PFSK-1 (cell line): ENCODE data around the gene CDCP1.

Experiments used
- POLR2AphosphoS5 ChIP-seq: IDR thresholded peaks from 2 replicates; pipeline ENCODE4 v1.6.1; 2012; ENCODE audit warnings: low read depth, mild to moderate bottlenecking, control low read depth, low read length, moderate library complexity
- TF ChIP-seq, protein P1 (sequence below), 2 experiments: IDR thresholded peaks; 2 replicates each; pipeline versions ENCODE4 v1.6.1 to v1.8.0; 2011 to 2012; ENCODE audit warnings: low read depth in 2 of 2, low read length in 2 of 2, control low read depth in 1 of 2, inconsistent platforms in 1 of 2, mild to moderate bottlenecking in 1 of 2, moderate library complexity in 1 of 2; ENCODE audit not compliant: insufficient read depth in 1 of 2

GRCh38 chr3:45176912-45177311, 30.7 kb upstream of the CDCP1 start:
- no peak for TF ChIP-seq POLR2AphosphoS5
- TF ChIP-seq, protein P1, sequence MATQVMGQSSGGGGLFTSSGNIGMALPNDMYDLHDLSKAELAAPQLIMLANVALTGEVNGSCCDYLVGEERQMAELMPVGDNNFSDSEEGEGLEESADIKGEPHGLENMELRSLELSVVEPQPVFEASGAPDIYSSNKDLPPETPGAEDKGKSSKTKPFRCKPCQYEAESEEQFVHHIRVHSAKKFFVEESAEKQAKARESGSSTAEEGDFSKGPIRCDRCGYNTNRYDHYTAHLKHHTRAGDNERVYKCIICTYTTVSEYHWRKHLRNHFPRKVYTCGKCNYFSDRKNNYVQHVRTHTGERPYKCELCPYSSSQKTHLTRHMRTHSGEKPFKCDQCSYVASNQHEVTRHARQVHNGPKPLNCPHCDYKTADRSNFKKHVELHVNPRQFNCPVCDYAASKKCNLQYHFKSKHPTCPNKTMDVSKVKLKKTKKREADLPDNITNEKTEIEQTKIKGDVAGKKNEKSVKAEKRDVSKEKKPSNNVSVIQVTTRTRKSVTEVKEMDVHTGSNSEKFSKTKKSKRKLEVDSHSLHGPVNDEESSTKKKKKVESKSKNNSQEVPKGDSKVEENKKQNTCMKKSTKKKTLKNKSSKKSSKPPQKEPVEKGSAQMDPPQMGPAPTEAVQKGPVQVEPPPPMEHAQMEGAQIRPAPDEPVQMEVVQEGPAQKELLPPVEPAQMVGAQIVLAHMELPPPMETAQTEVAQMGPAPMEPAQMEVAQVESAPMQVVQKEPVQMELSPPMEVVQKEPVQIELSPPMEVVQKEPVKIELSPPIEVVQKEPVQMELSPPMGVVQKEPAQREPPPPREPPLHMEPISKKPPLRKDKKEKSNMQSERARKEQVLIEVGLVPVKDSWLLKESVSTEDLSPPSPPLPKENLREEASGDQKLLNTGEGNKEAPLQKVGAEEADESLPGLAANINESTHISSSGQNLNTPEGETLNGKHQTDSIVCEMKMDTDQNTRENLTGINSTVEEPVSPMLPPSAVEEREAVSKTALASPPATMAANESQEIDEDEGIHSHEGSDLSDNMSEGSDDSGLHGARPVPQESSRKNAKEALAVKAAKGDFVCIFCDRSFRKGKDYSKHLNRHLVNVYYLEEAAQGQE (IDR thresholded peaks at IDR 0.05; ENCODE audit: insufficient read depth in 1 of 2, low read depth in 2 of 2, low read length in 2 of 2) = no peak
